Measurements from ENCODE around the gene HNRNPU.

HNRNPU gene

GRCh38 chr1:244858357-244858756 is 6.0 kb downstream of the HNRNPU start:
- no peak overlapping the region for H3K4me3 ChIP-seq (replicated peaks; ENCODE audit: low read depth, low read length)
- DNase-seq (ENCODE audit: extremely low read depth, low read depth), result no peak
- no peak for TF ChIP-seq CTCF (IDR thresholded peaks at IDR 0.05; ENCODE audit: low read depth, low read length, missing control alignments)

- no peak overlapping the region for H3K4me3 ChIP-seq (replicated peaks; ENCODE audit: low read depth, low read length)
- no peak for TF ChIP-seq CTCF (IDR thresholded peaks at IDR 0.05; ENCODE audit: low read depth, low read length, missing control alignments)
- DNase-seq (ENCODE audit: extremely low read depth, low read depth), result no peak
Measured at GRCh38 chr1:244857761-244858160, 6.6 kb downstream of the HNRNPU start.

- TF ChIP-seq CTCF (IDR thresholded peaks at IDR 0.05; ENCODE audit: low read depth, low read length, missing control alignments), result no peak
- DNase-seq (ENCODE audit: extremely low read depth, low read depth), result no peak
- no peak overlapping the region for H3K4me3 ChIP-seq (replicated peaks; ENCODE audit: low read depth, low read length)
Measured at GRCh38 chr1:244854865-244855578, 9.3 kb downstream of the HNRNPU start.

GRCh38 chr1:244854166-244854565 is 10.2 kb downstream of the HNRNPU start:
- TF ChIP-seq CTCF (IDR thresholded peaks at IDR 0.05; ENCODE audit: low read depth, low read length, missing control alignments), result no peak
- no peak for DNase-seq (ENCODE audit: extremely low read depth, low read depth)
- no peak overlapping the region for H3K4me3 ChIP-seq (replicated peaks; ENCODE audit: low read depth, low read length)

- H3K4me3 ChIP-seq (replicated peaks; ENCODE audit: low read depth, low read length), result no peak overlapping the region
- TF ChIP-seq CTCF (IDR thresholded peaks at IDR 0.05; ENCODE audit: low read depth, low read length, missing control alignments), result no peak
- DNase-seq (ENCODE audit: extremely low read depth, low read depth), result no peak
Measured at GRCh38 chr1:244852694-244853093, 11.6 kb downstream of the HNRNPU start.

GRCh38 chr1:244851546-244852231 is 12.7 kb downstream of the HNRNPU start:
- no peak for DNase-seq (ENCODE audit: extremely low read depth, low read depth)
- H3K4me3 ChIP-seq (replicated peaks; ENCODE audit: low read depth, low read length), result no peak overlapping the region
- no peak for TF ChIP-seq CTCF (IDR thresholded peaks at IDR 0.05; ENCODE audit: low read depth, low read length, missing control alignments)
